Tibial nerve (tissue), 4 donors: Measurements from ENCODE around the gene CMBL.

Experiments used
- CTCF ChIP-seq, 5 experiments: fragments of 200-600 bp in 3 of 5; fragments of 450-650 bp in 2 of 5; sonication (generic) in 3 of 5; IDR thresholded peaks; one replicate each; pipeline ENCODE4 v1.5.1; 2016 to 2019; ENCODE audit warnings: antibody characterized with exemption in 5 of 5, mild to moderate bottlenecking in 3 of 5, moderate library complexity in 2 of 5
- EP300 ChIP-seq, 2 donors: sonication (generic); formaldehyde crosslinking; IDR thresholded peaks; one replicate each; pipeline ENCODE4 v1.6.1; 2017; ENCODE audit warnings: antibody characterized with exemption in 2 of 2, mild to moderate bottlenecking in 1 of 2
- POLR2A ChIP-seq, 2 donors: fragments of 450-650 bp; IDR thresholded peaks; one replicate each; pipeline ENCODE4 v1.6.1; 2017; ENCODE audit warnings: antibody characterized with exemption in 2 of 2, mild to moderate bottlenecking in 2 of 2, moderate library complexity in 2 of 2

GRCh38 chr5:10286162-10286861, 21.4 kb downstream of the CMBL start:
- no peak for TF ChIP-seq POLR2A (IDR thresholded peaks at IDR 0.05)
- TF ChIP-seq CTCF (IDR thresholded peaks at IDR 0.05), result no peak
- no peak for TF ChIP-seq EP300 (IDR thresholded peaks at IDR 0.05)
